HG03045 (cell line): ENCODE measurements around the gene DMD.

Experiments
- ATAC-seq: cut with Tn5 transposase; IDR thresholded peaks from one replicate; pipeline ENCODE4 v1.9.1; 2021; ENCODE audit warnings: mild to moderate bottlenecking, moderate library complexity; ENCODE audit not compliant: unreplicated experiment

DMD gene

DNA sequence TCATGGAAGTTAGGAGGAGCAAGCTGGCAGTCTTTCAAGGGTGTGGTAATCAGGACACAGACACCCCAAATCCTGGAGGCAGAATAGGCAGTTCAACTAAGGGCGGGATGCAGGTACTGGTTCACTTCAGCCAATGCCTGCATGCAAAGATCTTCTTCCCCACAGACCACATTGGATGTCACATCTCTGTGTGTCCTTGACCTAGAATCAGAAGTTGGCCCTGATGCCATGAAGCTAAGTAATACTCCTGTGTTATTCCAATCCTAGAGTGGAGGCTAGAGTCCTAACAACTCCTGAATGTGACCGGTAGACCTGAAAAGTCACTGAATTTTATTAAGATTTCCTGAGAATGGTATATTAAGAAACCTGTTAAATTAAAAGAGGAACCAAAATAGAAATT is 165.5 kb downstream of the DMD start:
- no peak for ATAC-seq

DNA sequence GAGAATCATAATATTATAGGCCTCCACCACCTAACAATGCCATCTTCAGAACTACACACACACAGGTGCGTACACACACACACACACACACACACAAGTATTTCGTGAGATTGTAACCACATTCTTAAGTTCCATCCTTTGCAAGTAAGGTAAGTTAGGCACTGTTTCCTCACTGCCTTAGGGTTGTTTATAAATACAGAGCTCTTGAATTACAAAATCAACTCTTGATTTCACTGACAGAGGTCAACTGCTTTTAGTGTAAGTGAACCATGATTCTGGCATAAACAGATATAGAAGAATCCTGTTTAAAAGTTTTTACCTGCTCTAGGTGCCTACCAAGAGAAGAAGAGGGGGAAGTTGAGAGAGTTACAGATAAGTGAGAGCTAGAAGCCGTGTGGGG is 166.1 kb downstream of the DMD start:
- ATAC-seq, result no peak

DNA sequence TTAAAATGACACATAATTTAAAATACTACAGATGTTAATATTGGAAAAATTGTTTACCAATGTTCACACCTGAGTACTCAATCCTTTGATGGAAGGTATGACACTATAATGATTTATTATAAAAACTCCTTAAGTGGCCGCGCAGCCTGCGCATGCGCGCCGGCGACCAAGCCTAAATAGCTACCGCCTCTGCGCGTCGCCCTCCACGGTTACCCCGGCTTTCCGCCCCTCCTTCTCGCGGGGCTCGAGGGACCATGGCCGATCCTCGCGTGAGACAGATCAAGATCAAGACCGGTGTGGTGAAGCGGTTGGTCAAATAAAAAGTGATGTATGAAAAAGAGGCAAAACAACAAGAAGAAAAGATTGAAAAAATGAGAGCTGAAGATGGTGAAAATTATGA is 170.2 kb downstream of the DMD start:
- ATAC-seq, result no peak

DNA sequence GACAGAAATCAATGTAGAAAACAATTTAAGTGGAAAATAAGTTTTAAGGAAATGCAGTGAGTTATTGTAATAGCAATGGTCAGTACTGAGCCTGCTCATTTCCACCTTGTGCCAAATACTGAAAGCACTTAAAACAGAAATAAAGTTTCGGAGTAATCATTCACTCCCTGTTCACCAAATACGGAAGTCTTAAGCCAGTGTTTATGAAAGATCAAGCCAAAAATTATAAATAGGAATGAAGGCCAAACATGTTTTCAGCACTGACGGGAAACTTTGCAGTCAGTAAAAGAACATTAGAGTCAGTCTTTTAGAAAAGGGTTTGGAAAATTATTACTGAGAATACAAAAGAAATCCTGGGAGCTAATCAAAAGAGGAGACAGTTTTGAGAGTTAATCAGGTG is 178.6 kb downstream of the DMD start:
- no peak for ATAC-seq

DNA sequence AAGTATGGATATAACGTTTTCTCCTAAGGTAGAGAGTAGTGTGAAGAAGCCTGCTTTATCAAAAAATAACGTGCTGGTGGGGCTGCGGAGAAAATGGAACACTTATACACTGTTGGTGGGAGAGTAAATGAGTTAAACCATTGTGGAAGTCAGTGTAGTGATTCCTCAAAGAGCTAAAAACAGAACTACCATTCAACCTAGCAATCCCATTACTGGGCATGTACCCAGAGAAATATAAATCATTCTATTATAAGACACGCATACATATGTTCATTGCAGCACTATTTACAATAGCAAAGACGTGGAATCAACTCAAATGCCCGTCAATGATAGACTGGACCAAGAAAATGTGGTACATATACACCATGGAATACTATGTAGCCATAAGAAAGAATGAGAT is 196.4 kb downstream of the DMD start:
- ATAC-seq, result no peak

DNA sequence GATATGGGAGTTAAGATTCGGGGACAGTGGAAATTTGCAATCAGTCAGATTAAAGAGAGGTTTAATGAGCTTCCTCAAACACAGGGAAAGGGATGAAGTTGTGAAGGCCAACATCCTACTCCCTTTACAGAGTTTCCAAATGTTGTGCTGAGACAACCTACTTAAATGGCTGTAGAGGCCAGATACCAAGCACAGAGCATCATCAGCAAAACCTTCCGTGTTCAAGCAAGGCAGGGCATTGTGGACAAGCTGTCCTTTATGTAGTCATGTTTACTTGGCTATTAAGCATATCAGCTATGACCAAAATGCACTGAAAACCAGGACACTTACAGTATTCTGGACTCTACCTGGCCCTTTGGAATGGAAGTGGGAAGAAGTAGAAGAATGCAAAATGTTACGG is 197.3 kb downstream of the DMD start:
- no peak for ATAC-seq

DNA sequence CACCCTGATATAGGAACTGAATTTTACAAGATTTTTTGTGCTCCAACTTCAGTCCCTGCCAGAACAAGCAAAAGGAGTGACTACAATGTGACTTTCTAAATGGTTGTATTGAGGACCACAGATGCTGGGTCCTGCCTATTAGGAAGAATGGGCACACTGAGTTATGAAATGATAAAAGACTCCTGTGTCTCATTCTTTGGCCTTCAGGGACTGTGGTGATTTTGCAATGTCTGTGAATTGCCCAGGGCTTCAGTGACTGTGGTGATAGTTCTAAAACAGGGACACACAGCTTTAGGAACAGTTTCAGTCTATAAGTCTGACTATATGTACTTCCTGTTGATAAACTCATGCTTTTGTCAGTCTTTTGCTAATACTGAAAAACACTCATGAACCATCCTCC is 210.2 kb downstream of the DMD start:
- ATAC-seq, result no peak

DNA sequence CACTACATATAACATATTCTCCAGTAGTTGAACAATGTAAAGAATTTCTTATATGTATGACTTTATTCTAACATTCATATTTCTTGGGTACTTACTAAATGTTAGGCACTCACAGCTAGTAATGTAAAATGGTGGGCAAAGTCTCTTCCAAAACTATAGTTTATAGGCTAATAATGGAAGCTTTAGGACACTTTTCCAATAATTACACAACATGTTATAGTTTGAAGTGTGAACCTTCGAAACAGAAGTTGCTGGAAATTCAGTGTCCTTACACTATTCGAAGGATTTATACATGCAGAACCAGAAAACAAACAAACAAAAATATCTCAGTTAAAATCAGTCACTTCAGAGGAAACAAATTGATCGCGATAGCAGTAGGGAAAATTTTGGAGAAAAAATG is 212.6 kb downstream of the DMD start:
- no peak for ATAC-seq

DNA sequence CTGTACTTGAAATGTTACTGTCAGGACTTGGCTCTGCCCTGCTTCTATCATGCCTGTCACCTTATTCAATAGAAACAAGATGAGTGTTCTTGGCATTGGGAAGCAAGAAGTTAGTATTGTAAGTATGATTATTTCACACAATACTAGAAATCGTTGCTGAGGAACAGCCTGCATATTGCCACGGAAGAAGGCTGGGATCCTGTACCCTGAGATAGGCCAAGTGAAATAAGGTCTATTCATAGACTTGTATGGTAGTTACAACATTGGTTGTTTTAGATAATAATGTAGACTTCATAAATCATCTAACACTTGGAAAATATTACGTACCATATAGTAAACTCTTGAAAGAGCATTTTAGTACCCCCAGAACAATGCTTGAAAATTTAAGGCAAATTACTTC is 215.9 kb downstream of the DMD start:
- ATAC-seq, result no peak

DNA sequence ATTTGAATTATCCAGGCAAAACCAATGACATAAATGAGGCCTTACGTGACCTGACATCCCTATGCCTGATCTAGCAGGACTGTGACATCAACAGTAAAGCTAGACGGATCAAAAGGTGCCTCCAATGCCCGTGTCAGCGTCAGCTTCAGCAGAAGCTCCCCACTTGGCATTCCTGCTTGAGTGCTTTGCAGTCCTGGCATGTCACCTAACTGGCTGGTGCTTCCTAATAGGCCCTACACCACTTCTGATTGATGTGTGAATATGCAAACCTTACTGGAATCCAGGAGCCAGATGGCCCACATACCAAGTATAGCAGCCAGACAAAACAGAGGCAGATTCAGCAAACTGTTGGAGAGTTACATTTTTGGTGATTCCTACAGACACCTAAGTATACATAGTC is 224.2 kb downstream of the DMD start:
- ATAC-seq, result no peak

DNA sequence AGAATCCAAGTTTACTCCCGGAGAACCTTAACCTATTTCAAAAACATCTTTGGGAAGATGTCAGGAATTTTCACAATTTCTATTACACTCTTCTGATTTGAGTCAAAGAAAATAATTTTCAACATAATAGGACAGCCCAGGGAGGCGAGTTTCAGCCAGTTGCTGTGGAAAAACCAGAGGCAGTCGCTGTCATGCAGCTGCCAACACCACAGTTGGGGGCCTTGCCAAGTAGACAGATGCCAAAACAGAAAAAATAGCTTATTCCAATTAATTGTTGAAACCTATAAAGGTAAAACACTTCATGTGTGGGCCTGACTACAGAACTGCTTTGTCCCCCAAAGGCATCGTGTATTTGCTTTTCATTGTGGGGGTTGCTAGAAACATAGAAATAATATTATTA is 225.8 kb downstream of the DMD start:
- ATAC-seq, result no peak

DNA sequence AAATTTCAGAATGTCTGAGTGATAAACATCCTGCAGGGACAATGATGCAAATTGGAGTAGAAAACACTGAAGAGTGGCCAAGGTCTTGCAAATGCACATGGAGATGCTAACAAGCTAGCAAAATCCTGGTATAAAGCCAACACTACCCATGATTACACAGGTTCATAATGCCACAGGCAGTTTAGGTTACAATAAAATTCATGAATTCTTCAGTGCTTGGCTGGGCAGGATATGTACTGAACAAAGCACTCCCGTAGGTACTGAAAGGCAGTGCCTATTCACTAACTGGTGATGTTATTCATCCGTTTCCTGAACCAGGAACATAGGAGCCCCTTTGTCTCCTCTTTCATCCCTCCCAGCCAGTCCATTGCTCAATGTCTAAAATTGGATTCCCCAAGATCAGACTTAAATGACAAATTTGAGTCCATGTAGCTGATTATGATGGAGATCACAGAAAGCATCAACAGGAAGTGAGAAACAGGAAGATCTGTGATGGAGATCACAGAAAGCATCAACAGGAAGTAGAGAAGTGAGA is 244.5 kb downstream of the DMD start:
- ATAC-seq, result no peak

DNA sequence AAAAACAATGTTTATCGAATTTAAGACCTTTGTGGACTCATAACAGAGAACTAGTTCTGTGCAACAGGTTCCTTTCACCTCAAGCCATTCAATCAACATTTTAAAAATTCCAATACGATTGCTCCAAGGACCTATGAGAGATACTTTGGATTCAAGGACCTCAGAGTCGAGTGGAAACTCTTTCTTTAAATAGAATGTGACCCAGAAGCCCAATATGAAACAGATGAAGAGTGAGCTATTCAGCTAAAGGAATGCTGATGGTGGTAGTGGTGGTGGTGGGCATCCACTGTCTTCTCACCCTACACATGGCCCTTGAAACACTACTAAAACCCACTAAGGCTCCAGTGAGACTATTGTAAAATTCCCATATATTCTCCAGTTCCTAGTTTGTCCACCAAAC is 257.2 kb downstream of the DMD start:
- ATAC-seq, result no peak

DNA sequence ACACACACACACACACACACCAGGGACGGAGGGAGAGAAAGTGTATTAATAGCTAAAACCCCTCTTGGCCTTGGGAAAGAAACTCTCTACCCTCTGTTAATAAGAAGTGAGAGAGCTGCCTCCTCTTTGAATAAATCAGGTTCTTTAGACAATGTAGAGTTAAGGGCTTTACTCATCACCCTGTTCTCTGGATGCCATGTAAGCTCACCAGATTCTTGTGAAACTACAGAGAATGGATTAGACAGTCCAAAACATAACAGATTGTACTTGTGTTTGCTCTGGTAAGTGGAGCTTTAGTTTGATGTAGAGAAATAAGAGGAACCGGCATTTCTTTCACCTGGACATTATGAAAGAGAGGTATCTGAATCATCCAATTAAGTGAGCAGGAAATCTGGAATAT is 263.2 kb downstream of the DMD start:
- no peak for ATAC-seq

DNA sequence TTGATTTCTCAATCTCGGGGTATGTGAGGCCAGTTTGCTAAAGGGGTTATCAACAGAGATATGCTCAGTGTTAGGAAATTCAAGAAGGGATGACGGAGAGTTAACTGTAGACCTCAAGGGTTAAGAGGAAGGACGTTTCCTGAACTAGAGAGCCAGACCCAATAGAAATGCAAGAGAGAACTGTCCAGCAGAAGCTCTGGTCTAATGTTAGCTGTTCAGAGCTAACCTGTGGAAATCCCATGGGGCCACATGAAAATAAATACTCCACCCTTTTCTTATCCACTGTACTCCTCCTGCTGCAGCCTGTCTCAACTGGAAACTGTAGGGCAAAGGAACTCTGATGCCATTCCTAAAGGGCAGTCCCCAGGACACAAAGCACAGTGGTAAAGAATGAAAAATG is 274.3 kb downstream of the DMD start:
- no peak for ATAC-seq

DNA sequence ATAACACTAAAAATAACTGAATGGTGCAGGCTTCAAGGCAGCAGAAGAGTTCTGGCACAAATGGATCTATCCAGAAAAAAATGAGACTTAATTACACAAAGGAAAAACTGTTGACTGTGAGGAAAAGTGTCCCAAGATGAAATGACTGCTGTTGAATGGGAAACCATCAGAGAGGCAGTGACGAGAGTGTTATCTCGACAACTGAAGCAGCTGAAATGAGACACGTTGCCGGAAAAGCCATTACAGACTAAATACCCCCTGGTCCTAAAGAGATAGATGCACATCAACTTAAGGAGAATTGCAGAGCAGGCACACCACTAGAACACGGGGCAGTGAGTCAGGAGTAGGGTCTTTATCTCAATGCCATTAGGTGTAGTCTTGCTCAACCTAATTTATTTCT is 277.8 kb downstream of the DMD start:
- no peak for ATAC-seq

DNA sequence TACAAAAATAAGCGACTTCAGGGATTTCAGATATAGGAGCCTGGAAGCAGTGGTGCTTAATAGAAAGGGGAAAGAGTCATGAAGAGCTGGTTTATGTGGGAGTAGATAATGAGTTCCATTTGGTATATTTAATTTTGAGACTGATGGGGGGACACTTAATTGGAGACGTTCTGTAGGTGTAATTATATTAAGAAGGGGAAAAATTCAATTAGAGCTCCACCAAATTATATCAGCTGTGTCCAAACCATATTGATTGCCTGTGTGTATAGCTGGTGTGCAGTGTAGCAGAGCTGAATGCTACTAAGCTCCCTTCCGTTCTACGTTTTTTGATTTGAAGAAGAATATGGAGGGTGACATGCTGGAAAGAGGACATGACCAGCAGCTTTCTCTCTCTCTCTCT is 282.3 kb downstream of the DMD start:
- ATAC-seq, result no peak

DNA sequence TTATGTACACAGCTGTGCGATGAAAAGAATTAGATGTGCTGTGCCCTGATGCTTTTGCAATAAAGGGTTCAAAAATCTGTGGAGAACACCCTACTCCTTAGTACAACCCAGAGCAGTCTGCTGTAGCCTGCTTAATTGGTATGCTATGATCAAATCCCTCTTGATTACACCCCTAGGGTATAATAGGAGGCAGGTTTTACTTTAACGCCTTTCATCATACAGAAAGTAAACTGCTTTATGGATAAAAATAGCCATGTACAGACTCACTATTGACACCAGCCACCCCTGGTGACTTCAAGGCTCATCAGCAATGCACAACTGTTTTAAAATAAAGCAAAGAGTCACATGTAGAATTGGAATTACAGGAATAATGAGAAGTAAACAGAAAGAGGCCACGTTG is 315.3 kb downstream of the DMD start:
- ATAC-seq, result no peak

DNA sequence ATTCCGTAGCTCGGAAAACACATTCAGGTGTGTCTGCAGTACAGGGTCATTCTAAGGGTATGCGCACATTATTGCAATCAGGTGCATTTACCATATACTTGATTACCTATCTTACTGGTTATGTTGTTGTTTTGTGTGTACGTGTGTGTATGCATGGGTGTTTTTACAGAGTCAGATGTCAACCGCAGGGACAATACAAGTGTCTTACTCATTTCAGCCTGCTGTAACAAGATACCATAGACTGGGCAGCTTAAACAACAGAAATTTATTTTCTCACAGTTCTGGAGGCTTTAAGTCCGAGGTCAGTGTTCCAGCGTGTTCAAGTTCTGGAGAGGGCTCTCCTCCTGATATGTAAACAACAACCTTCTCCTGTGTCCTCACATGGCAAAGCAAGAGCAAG is 316.7 kb downstream of the DMD start:
- ATAC-seq, result no peak

DNA sequence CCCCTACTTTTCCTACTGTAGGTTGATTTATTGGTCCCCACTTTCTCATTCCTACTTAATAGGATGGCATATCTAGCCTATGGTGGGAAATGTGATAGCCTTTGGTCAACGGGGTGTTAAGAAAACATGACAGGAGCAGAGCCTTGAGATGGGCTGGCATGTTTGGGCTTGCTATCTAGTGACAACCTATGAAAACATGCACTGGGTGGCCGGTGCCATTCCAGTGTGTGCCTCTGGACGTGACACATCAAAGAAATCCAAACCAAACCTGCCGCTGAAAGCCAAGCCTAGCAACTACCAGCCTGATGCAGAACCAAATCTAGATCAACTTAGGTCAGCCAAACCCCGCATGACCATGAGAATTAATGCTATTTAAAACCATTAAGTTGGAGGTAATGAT is 317.6 kb downstream of the DMD start:
- ATAC-seq, result no peak

DNA sequence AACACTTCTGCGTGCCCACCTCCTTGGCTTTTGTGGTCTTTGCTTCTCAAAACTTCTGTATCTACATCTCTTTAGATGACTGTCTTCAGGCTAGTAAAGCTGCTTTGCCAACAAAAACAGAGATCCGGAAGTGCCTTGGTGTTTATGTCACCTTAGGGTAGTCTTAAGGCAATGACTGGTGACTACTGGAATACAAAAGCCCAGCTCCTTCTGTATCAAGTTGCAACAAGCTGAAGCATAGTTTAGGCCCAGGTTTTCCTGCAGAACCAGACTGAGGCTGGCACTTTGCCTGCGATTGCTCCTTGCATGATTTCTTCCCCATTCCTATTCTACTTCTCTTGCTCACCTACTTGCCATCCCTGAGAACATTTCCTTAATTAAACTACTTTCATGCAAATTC is 333.8 kb downstream of the DMD start:
- ATAC-seq, result no peak

DNA sequence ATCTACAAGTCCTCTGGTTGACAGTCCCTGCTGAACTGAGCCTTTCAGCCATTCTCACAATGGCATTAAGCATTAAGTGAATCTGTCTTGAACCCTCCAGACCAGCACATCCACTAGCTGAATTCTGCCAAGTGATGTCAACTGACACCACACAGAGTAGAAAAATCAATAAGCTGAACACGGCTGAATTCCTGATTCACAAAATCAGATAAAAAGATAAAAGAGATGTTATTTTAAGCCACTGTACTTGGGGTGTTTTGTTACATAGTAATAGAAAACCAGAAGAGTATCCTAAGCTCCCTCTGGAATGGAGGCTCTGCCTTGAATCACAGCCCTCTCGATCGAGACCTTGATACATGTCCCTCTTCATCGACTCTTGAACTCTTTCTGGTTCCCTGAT is 336.5 kb downstream of the DMD start:
- no peak for ATAC-seq

DNA sequence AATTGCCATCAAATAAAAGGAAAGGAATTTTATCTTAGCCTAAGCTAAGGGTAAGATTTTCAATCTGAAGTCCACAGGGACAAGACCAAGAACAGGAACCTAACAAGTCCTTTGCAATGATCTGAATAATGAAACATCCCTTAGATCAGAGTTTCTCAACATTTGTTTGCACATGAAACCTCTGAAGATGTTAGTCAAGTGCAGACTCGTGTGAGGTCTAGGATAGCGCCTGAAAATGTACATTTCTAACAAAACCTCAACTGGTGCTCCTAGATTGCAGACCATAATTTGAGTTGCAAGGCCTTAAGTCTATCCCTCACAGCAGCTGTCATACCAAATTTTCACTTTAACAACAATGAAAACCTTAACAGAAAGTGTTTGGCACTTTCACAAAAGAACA is 337.6 kb downstream of the DMD start:
- ATAC-seq, result no peak

DNA sequence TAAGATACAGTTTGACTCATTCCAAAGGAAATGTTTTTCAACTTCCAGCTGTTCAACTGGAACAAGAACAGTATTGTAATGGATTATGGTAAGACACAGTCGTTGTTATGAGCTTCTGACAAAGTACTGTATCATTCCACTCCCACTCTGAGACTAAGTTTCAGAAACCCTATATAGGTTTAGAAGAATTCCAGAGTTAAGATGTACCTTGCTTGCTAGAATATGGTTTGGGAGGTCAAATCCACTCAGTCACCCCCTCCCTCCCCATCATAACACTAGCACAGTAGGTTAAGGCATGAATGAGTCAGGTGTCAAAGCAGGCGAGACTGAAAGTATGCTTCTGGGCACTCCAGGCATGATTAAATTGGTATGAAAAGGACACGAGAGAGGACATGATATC is 339.7 kb downstream of the DMD start:
- ATAC-seq, result no peak
